OCI-LY7 (cell line): ENCODE results near the gene MEIOB. TPM values are rescaled to one million over a fixed set of nuclear protein-coding genes. Genes with fewer than 3 reads are reported as not detected.
"Not testable (repeated sequence)": the region's sequence is repeated elsewhere in the genome, so short reads cannot be mapped to it uniquely, and the experiment has no call there.

Source experiments
- BruUV-seq: library from RNA; stranded (reverse); fragments of 400-500 nt; replicated peaks from 2 replicates; lab custom pipeline; 2021; lab: Mats Ljungman, UMichigan
- CTCF ChIA-PET: fragments of 300-600 bp; sonication (Branson Sonifier 250); formaldehyde crosslinking; loops from one replicate; lab custom pipeline; 2022; ENCODE audit warnings: antibody characterized with exemption; ENCODE audit not compliant: unreplicated experiment; lab: Charles Lee
- POLR2A ChIA-PET: fragments of 300-600 bp; sonication (Branson Sonifier 250); formaldehyde crosslinking; loops from one replicate; lab custom pipeline; 2022; ENCODE audit warnings: antibody characterized with exemption; lab: Charles Lee
- DNase-seq: peaks from one replicate; pipeline ENCODE4 v3.0.0-alpha.2; 2015; ENCODE audit warnings: low spot score
- H2AFZ ChIP-seq: fragments of 200-600 bp; sonication (generic), shearing (Covaris generic); 2 replicates; pipeline ENCODE4 v1.6.1; 2014; ENCODE audit warnings: mild to moderate bottlenecking, antibody characterized with exemption, low read length, moderate library complexity
- H3K27ac ChIP-seq: fragments of 200-600 bp; sonication (generic); 2 replicates; pipeline ENCODE4 v1.5.1; 2014; ENCODE audit warnings: mixed run types, low read depth, mild to moderate bottlenecking, moderate library complexity, low read length, inconsistent platforms; ENCODE audit not compliant: poor library complexity, severe bottlenecking
- H3K36me3 ChIP-seq: fragments of 200-600 bp; sonication (generic); 2 replicates; pipeline ENCODE4 v1.6.1; 2014; ENCODE audit warnings: mild to moderate bottlenecking, antibody characterized with exemption, low read length, moderate library complexity, mixed read lengths; ENCODE audit not compliant: insufficient read depth
- H3K4me1 ChIP-seq: fragments of 200-600 bp; sonication (generic); 2 replicates; pipeline ENCODE4 v1.5.1; 2014; ENCODE audit warnings: mild to moderate bottlenecking, low read length; ENCODE audit not compliant: insufficient read depth, poor library complexity, severe bottlenecking
- H3K4me2 ChIP-seq: fragments of 200-600 bp; sonication (generic); 2 replicates; pipeline ENCODE4 v1.6.1; 2014; ENCODE audit warnings: mild to moderate bottlenecking, low read length
- H3K4me3 ChIP-seq: fragments of 200-600 bp; sonication (generic); 2 replicates; pipeline ENCODE4 v1.5.1; 2014; ENCODE audit warnings: mild to moderate bottlenecking, low read depth, low read length; ENCODE audit not compliant: poor library complexity, severe bottlenecking
- H3K79me2 ChIP-seq: fragments of 200-600 bp; sonication (generic); 2 replicates; pipeline ENCODE4 v1.6.1; 2016; ENCODE audit warnings: low read depth, mild to moderate bottlenecking, low read length, moderate library complexity, mixed read lengths; ENCODE audit not compliant: insufficient read depth
- H3K9me2 ChIP-seq: fragments of 200-600 bp; sonication (generic); 2 replicates; pipeline ENCODE4 v1.6.1; 2016; ENCODE audit warnings: mild to moderate bottlenecking, low read length, mixed read lengths; ENCODE audit not compliant: insufficient read depth
- H3K9me3 ChIP-seq: fragments of 200-600 bp; sonication (generic); 2 replicates; pipeline ENCODE4 v1.6.1; 2014; ENCODE audit warnings: mild to moderate bottlenecking, mixed run types, low read length, mixed read lengths
- H4K20me1 ChIP-seq: fragments of 200-600 bp; sonication (generic); 2 replicates; pipeline ENCODE4 v1.6.1; 2014; ENCODE audit warnings: mild to moderate bottlenecking, antibody characterized with exemption, low read length, moderate library complexity, mixed read lengths; ENCODE audit not compliant: insufficient read depth
- CTCF ChIP-seq: fragments of 200-600 bp; sonication (generic); conservative IDR thresholded peaks from 2 replicates; pipeline ENCODE4 v1.5.1; 2014; ENCODE audit warnings: mild to moderate bottlenecking, antibody characterized with exemption, low read length, moderate library complexity, mixed read lengths
- EZH2phosphoT487 ChIP-seq: fragments of 200-600 bp; sonication (generic); IDR thresholded peaks from 2 replicates; pipeline ENCODE4 v1.6.1; 2018; ENCODE audit warnings: low read depth, borderline replicate concordance, mild to moderate bottlenecking, mixed run types, antibody characterized with exemption, low read length, moderate library complexity, mixed read lengths
- intact Hi-C: fragments of 100-400 bp; cut with micrococcal nuclease; formaldehyde crosslinking; loops from one replicate; pipeline ENCODE4 v1.10.0; 2022; ENCODE audit not compliant: unreplicated experiment
- total RNA-seq, 2 experiments: library from RNA; depleted of rRNA in 1 of 2; stranded (reverse); fragments of >200 nt in 1 of 2; shearing (Covaris generic) in 1 of 2; gene quantifications; 2 replicates each; pipeline ENCODE4 v1.2.3, GENCODE V29; 2014 to 2022

MEIOB gene
- total RNA-seq, 2 experiments from 2014 or later = not detected

- DNase-seq = no peak
- TF ChIP-seq EZH2phosphoT487 (no peak), CTCF (no peak)
- intact Hi-C loops = no loop called here
- Histone ChIP-seq H3K9me3 (peaks cover 27% of the 10 kb centered on the region; the same call in 1 of the 2 replicates), H3K4me2 (no peak overlapping the region), H3K36me3 (no peaks in the 10 kb centered on the region; the same call in 1 of the 2 replicates), H3K9me2 (no peaks in the 10 kb centered on the region), H3K4me1 (no peaks in the 10 kb centered on the region), H3K79me2 (no peaks in the 10 kb centered on the region), H2AFZ (no peak overlapping the region), H4K20me1 (no peaks in the 10 kb centered on the region), H3K27ac (no peak overlapping the region), H3K4me3 (no peak overlapping the region)
- CTCF ChIA-PET = no interaction called here
- no TSS peak for BruUV-seq
- POLR2A ChIA-PET = no interaction called here
Measured at GRCh38 chr16:1800701-1801100, 71.3 kb downstream of the MEIOB start.

DNA sequence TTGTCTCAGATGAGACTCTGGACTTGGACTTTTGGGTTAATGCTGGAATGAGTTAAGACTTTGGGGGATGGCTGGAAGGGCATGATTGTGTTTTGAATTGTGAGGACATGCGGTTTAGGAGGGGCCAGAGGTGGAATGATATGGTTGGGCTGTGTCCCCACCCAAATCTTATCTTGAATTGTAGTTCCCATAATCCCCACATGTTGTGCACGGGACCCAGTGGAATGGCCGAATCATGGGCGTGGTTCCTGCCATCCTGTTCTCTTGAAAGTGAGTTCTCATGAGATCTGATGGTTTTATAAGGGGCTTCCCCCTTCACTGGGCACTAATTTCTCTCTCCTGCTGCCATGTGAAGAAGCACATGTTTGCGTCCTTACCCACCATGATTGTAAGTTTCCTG lies 72.7 kb downstream of the MEIOB start:
- H3K79me2 ChIP-seq, H3K4me3 ChIP-seq, intact Hi-C loops, H3K4me2 ChIP-seq, H3K36me3 ChIP-seq, H4K20me1 ChIP-seq, CTCF ChIA-PET, BruUV-seq, POLR2A ChIA-PET, H2AFZ ChIP-seq, DNase-seq, H3K4me1 ChIP-seq, H3K27ac ChIP-seq, H3K9me2 ChIP-seq: not testable (repeated sequence)
- H3K9me3 ChIP-seq = peaks cover 27% of the 10 kb centered on the region; the same call in 1 of the 2 replicates

DNA sequence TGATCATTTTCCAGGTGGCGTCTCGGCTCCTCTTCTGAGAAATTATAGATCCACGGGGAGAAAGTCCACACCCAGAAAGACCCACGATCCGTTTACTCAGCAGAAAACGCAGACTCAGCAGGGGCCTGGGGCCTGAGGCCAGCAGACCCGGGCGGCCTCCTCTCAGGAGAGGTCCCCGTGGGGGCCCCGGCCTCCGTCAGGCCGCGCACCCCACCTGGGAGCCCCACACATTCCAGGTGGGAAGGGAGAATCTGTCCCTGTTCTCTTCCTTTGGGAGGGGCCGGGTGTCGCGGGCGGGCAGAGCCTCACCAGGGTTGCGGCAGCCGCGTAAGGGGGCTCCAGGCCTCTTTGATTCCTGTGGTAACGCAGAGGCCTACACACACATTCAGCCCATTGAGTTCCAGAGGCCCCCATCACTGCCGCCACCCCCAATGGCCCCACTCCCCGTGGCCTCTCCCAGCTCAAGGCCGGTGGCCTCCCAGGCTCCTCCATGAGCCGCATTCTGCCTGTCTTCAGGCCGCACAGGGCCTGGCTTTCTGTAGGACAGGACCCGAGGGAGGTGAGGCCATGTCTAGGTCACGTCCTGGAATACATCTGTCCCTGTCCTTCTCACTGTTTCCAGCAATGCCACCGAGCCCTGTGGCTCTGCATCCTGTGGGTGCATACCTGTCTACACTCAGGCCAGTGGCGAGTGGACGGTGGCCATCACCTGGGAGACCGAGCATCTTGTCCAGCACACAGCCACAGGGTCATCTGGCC lies 76.9 kb downstream of the MEIOB start:
- ChIA-PET POLR2A (interaction anchor here (0.7 kb wide), 1 partner anchor 35 kb away, joined by 3 read pairs; no protein-coding TSS in a partner anchor), CTCF (no interaction called here)
- Histone ChIP-seq H4K20me1 (no peaks in the 10 kb centered on the region), H3K9me2 (no peaks in the 10 kb centered on the region), H3K79me2 (no peaks in the 10 kb centered on the region), H3K36me3 (peaks cover 4% of the 10 kb centered on the region; the same call in 1 of the 2 replicates), H2AFZ (no peak overlapping the region), H3K4me3 (no peak overlapping the region), H3K9me3 (0 out of 2 replicates have a peak, but pooled peaks cover 23% of the 10 kb centered on the region), H3K4me2 (no peak overlapping the region), H3K4me1 (no peaks in the 10 kb centered on the region), H3K27ac (no peak overlapping the region)
- BruUV-seq = no TSS peak
- TF ChIP-seq EZH2phosphoT487 (no peak), CTCF (no peak)
- intact Hi-C loops = no loop called here
- no peak for DNase-seq
